Measurements from ENCODE around the gene ALDH18A1.

Gene ALDH18A1

GRCh38 chr10:95561177-95561863, 95.2 kb downstream of the ALDH18A1 start, which contains the start of gene SORBS1:
SORBS1 (minus strand) TSS chr10:95561371; CDS start chr10:95441135, 120,236 bp downstream.
- Histone ChIP-seq H3K9me3 (ENCODE audit: control insufficient read depth in 5 of 5, low read length in 5 of 5) (no peaks in the 10 kb centered on the region), H3K4me1 (ENCODE audit: control insufficient read depth in 5 of 5, insufficient read depth in 5 of 5, low read length in 5 of 5) (peaks cover 0 to 26% (median 16%) of the 10 kb centered on the region in 5 donors), H3K27me3 (ENCODE audit: control insufficient read depth in 5 of 5, insufficient read depth in 4 of 5, low read length in 5 of 5) (no peaks in the 10 kb centered on the region), H3K27ac (ENCODE audit: low read depth, low read length) (peak within 1 kb of the TSS; percentile 35), H3K9ac (ENCODE audit: low read length in 5 of 5) (peak within 1 kb of the TSS; percentile 63 to 90 (median 81)), H3K36me3 (ENCODE audit: control insufficient read depth in 5 of 5, insufficient read depth in 5 of 5, low read length in 5 of 5) (no peaks in the 10 kb centered on the region), H3K4me3 (ENCODE audit: low read depth in 1 of 5, low read length in 5 of 5) (peak within 1 kb of the TSS; percentile 85 to 92 (median 88))

GRCh38 chr10:95560278-95561176, 96.0 kb downstream of the ALDH18A1 start:
- H3K27ac ChIP-seq (ENCODE audit: low read depth, low read length): peak overlapping the region; percentile 35
- peak overlapping the region; percentile 85 to 92 (median 88) for H3K4me3 ChIP-seq (ENCODE audit: low read depth in 1 of 5, low read length in 5 of 5)
- H3K36me3 ChIP-seq (ENCODE audit: control insufficient read depth in 5 of 5, insufficient read depth in 5 of 5, low read length in 5 of 5): no peaks in the 10 kb centered on the region
- H3K4me1 ChIP-seq (ENCODE audit: control insufficient read depth in 5 of 5, insufficient read depth in 5 of 5, low read length in 5 of 5): peaks cover 0 to 26% (median 16%) of the 10 kb centered on the region in 5 donors
- H3K9me3 ChIP-seq (ENCODE audit: control insufficient read depth in 5 of 5, low read length in 5 of 5): no peaks in the 10 kb centered on the region
- no peaks in the 10 kb centered on the region for H3K27me3 ChIP-seq (ENCODE audit: control insufficient read depth in 5 of 5, insufficient read depth in 4 of 5, low read length in 5 of 5)
- H3K9ac ChIP-seq (ENCODE audit: low read length in 5 of 5): peak overlapping the region; percentile 55 to 90 (median 81)

DNA sequence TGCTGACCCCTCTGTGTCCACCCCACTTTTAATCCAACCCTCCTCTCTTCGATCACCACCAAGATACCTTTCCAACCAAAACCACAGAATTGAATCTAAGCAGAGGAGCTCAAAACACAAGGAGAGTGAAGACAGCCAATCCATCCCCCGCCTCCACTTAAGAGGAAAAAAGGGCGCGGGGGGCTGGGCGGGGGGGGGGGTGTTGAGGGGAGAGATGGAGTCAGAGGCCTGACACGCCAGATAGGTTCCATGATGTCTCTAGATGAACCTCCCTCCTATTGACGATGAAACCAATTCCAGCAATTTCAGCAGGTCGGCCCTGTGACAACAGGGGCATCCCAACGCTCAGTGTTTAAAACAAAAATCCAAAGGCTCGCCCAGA, 96.6 kb downstream of the ALDH18A1 start:
- Histone ChIP-seq H3K36me3 (ENCODE audit: control insufficient read depth in 5 of 5, insufficient read depth in 5 of 5, low read length in 5 of 5) (no peaks in the 10 kb centered on the region), H3K4me3 (ENCODE audit: low read depth in 1 of 5, low read length in 5 of 5) (peak overlapping the region; percentile 85 to 92 (median 88)), H3K27ac (ENCODE audit: low read depth, low read length) (peak overlapping the region; percentile 35), H3K9ac (ENCODE audit: low read length in 5 of 5) (peak overlapping the region in 3 of 5 donors; percentile 81 to 90 (median 84)), H3K27me3 (ENCODE audit: control insufficient read depth in 5 of 5, insufficient read depth in 4 of 5, low read length in 5 of 5) (no peaks in the 10 kb centered on the region), H3K4me1 (ENCODE audit: control insufficient read depth in 5 of 5, insufficient read depth in 5 of 5, low read length in 5 of 5) (peaks cover 0 to 26% (median 16%) of the 10 kb centered on the region in 5 donors), H3K9me3 (ENCODE audit: control insufficient read depth in 5 of 5, low read length in 5 of 5) (no peaks in the 10 kb centered on the region)

DNA sequence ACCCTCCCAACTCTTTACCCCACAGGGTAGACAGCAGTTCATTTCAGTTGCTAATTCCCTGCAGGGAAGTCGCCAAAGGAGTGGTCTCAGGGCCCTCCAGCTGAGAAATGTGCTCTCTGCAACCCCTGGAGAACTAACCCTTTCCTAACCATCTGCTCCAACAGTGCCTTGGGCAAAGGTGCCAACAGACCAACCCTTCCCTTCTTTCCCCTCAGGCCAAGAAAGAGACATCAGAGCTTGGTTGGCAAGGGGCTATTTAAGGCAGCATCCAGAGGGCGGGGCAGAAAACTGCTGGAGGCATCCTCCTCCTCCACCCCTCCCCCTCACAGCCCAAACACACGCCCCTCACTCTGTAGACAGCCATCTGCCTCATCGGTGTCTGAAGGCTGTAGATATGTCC, 97.0 kb downstream of the ALDH18A1 start:
- H3K27me3 ChIP-seq (ENCODE audit: control insufficient read depth in 5 of 5, insufficient read depth in 4 of 5, low read length in 5 of 5): no peaks in the 10 kb centered on the region
- no peaks in the 10 kb centered on the region for H3K36me3 ChIP-seq (ENCODE audit: control insufficient read depth in 5 of 5, insufficient read depth in 5 of 5, low read length in 5 of 5)
- no peak overlapping the region for H3K9ac ChIP-seq (ENCODE audit: low read length in 5 of 5)
- H3K4me3 ChIP-seq (ENCODE audit: low read depth in 1 of 5, low read length in 5 of 5): peak overlapping the region in 3 of 5 donors; percentile 18 to 45 (median 39)
- no peak overlapping the region for H3K27ac ChIP-seq (ENCODE audit: low read depth, low read length)
- H3K9me3 ChIP-seq (ENCODE audit: control insufficient read depth in 5 of 5, low read length in 5 of 5): no peaks in the 10 kb centered on the region
- H3K4me1 ChIP-seq (ENCODE audit: control insufficient read depth in 5 of 5, insufficient read depth in 5 of 5, low read length in 5 of 5): peaks cover 0 to 26% (median 16%) of the 10 kb centered on the region in 5 donors

GRCh38 chr10:95558593-95559320, 97.8 kb downstream of the ALDH18A1 start:
- no peak overlapping the region for H3K9ac ChIP-seq (ENCODE audit: low read length in 5 of 5)
- H3K36me3 ChIP-seq (ENCODE audit: control insufficient read depth in 5 of 5, insufficient read depth in 5 of 5, low read length in 5 of 5): no peaks in the 10 kb centered on the region
- H3K27ac ChIP-seq (ENCODE audit: low read depth, low read length): no peak overlapping the region
- peaks cover 0 to 26% (median 16%) of the 10 kb centered on the region in 5 donors for H3K4me1 ChIP-seq (ENCODE audit: control insufficient read depth in 5 of 5, insufficient read depth in 5 of 5, low read length in 5 of 5)
- H3K4me3 ChIP-seq (ENCODE audit: low read depth in 1 of 5, low read length in 5 of 5): peak overlapping the region in 3 of 5 donors; percentile 18 to 45 (median 39)
- H3K27me3 ChIP-seq (ENCODE audit: control insufficient read depth in 5 of 5, insufficient read depth in 4 of 5, low read length in 5 of 5): no peaks in the 10 kb centered on the region
- H3K9me3 ChIP-seq (ENCODE audit: control insufficient read depth in 5 of 5, low read length in 5 of 5): no peaks in the 10 kb centered on the region

DNA sequence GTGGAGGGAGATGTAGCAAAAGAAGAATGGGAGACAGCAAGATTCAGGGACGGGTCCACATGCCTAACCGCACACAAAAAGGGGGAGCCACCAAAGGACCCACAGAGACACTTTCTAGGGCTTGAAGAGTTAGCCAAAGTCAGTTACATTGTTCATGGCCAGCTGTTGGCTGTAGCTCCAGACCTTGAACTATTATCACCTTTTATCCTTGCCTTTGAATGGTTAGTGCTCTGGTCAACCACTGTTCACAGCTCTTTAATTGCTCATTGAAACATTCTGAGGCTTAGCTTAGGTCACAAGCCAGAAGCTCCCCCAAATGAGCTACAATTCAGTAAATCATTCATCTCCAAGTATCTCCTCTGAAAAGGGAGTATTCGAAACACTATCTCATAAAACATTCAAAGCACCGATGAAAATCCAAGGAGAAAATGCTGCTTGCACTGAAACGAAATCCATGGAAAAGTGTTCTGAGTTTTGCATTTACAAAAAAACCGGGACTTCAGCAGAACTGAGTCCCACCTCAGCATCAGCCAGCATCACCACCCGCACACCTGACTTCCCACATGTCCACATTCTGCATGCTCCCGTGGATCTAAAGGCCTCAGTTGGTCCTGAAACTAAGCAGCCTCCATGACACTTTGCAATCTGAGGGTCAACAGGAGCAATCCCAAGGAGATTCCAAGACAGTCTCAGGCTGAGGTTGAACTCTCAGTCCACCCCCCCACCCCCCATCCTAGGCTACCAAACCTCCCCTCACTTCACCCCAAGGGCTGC, 99.3 kb downstream of the ALDH18A1 start:
- no peaks in the 10 kb centered on the region for H3K36me3 ChIP-seq (ENCODE audit: control insufficient read depth in 5 of 5, insufficient read depth in 5 of 5, low read length in 5 of 5)
- no peak overlapping the region for H3K9ac ChIP-seq (ENCODE audit: low read length in 5 of 5)
- no peak overlapping the region for H3K27ac ChIP-seq (ENCODE audit: low read depth, low read length)
- peaks cover 0 to 5% (median 0%) of the 10 kb centered on the region in 5 donors for H3K9me3 ChIP-seq (ENCODE audit: control insufficient read depth in 5 of 5, low read length in 5 of 5)
- H3K4me1 ChIP-seq (ENCODE audit: control insufficient read depth in 5 of 5, insufficient read depth in 5 of 5, low read length in 5 of 5): peaks cover 0 to 26% (median 16%) of the 10 kb centered on the region in 5 donors
- no peak overlapping the region for H3K4me3 ChIP-seq (ENCODE audit: low read depth in 1 of 5, low read length in 5 of 5)
- no peaks in the 10 kb centered on the region for H3K27me3 ChIP-seq (ENCODE audit: control insufficient read depth in 5 of 5, insufficient read depth in 4 of 5, low read length in 5 of 5)
